ENCODE data around the gene BAMBI. TPM values are rescaled to one million over a fixed set of nuclear protein-coding genes. Genes with fewer than 3 reads are reported as not detected.
"Not testable (repeated sequence)": the region's sequence is repeated elsewhere in the genome, so short reads cannot be mapped to it uniquely, and the experiment has no call there.

The BAMBI gene
- 51.3 and 58.9 TPM in 2 replicates for total RNA-seq (2014; rRNA removed; shearing (Covaris generic))

- peak; percentile 62 for DNase-seq (ENCODE audit: low spot score)
Observed at GRCh38 chr10:28676968-28677887, at the start of gene BAMBI. Gene BAMBI (plus strand): TSS chr10:28677521. CDS start chr10:28677898, 377 bp downstream.

GRCh38 chr10:28628184-28628893 lies 49.0 kb upstream of the BAMBI start:
- DNase-seq (ENCODE audit: low spot score), result peak; percentile 74

- peak; percentile 73 for DNase-seq (ENCODE audit: low spot score)
Observed at GRCh38 chr10:28631896-28632583, 45.3 kb upstream of the BAMBI start.

- no peak for DNase-seq (ENCODE audit: low spot score)
Observed at GRCh38 chr10:28632584-28632945, 44.8 kb upstream of the BAMBI start.

GRCh38 chr10:28633750-28634149 lies 43.6 kb upstream of the BAMBI start:
- peak; percentile 71 for DNase-seq (ENCODE audit: low spot score)

- no peak for DNase-seq (ENCODE audit: low spot score)
Observed at GRCh38 chr10:28637346-28637745, 40.0 kb upstream of the BAMBI start.

- no peak for DNase-seq (ENCODE audit: low spot score)
Observed at GRCh38 chr10:28638392-28638791, 38.9 kb upstream of the BAMBI start.

- DNase-seq (ENCODE audit: low spot score), result no peak
Observed at GRCh38 chr10:28640551-28640950, 36.8 kb upstream of the BAMBI start.

- no peak for DNase-seq (ENCODE audit: low spot score)
Observed at GRCh38 chr10:28644647-28645046, 32.7 kb upstream of the BAMBI start.

GRCh38 chr10:28652106-28652505 lies 25.2 kb upstream of the BAMBI start:
- no peak for DNase-seq (ENCODE audit: low spot score)

- DNase-seq (ENCODE audit: low spot score), result no peak
Observed at GRCh38 chr10:28652703-28653102, 24.6 kb upstream of the BAMBI start.

GRCh38 chr10:28658824-28659223 lies 18.5 kb upstream of the BAMBI start:
- DNase-seq (ENCODE audit: low spot score), result not testable (repeated sequence)

- peak; percentile 12 for DNase-seq (ENCODE audit: low spot score)
Observed at GRCh38 chr10:28661035-28661434, 16.3 kb upstream of the BAMBI start.

GRCh38 chr10:28663576-28664368 lies 13.5 kb upstream of the BAMBI start:
- peak; percentile 75 for DNase-seq (ENCODE audit: low spot score)

GRCh38 chr10:28664369-28664740 lies 13.0 kb upstream of the BAMBI start:
- DNase-seq (ENCODE audit: low spot score), result no peak

GRCh38 chr10:28666751-28667467 lies 10.4 kb upstream of the BAMBI start:
- no peak for DNase-seq (ENCODE audit: low spot score)

GRCh38 chr10:28668363-28669226 lies 8.7 kb upstream of the BAMBI start:
- no peak for DNase-seq (ENCODE audit: low spot score)

- DNase-seq (ENCODE audit: low spot score), result no peak
Observed at GRCh38 chr10:28669227-28670173, 7.8 kb upstream of the BAMBI start.

- DNase-seq (ENCODE audit: low spot score), result no peak
Observed at GRCh38 chr10:28674782-28675181, 2.5 kb upstream of the BAMBI start.
